Fibroblast of lung (primary cell): ENCODE data around the gene ALX3. TPM values are rescaled to one million over a fixed set of nuclear protein-coding genes. Genes with fewer than 3 reads are reported as not detected.

Experiments used
- DNase-seq, 2 donors: peaks; one replicate each; pipeline versions ENCODE4 v3.0.0 to v3.0.0-alpha.2; 2010; ENCODE audit warnings: low read depth in 2 of 2
- H2AFZ ChIP-seq: 2 replicates; pipeline ENCODE4 v1.5.1; 2012; ENCODE audit warnings: low read length, control low read depth, inconsistent platforms
- H3K27ac ChIP-seq: 2 replicates; pipeline ENCODE4 v1.5.1; 2011; ENCODE audit warnings: low read length, control low read depth; ENCODE audit not compliant: insufficient read depth
- H3K27me3 ChIP-seq: 2 replicates; pipeline ENCODE4 v1.5.1; 2011; ENCODE audit warnings: mild to moderate bottlenecking, low read length; ENCODE audit not compliant: control insufficient read depth, insufficient read depth
- H3K36me3 ChIP-seq: 2 replicates; pipeline ENCODE4 v1.5.1; 2011; ENCODE audit warnings: low read length; ENCODE audit not compliant: control insufficient read depth, insufficient read depth
- H3K4me1 ChIP-seq: 2 replicates; pipeline ENCODE4 v1.5.1; 2011; ENCODE audit warnings: low read length; ENCODE audit not compliant: control insufficient read depth, insufficient read depth; ENCODE audit errors: extremely low read depth
- H3K4me2 ChIP-seq: 2 replicates; pipeline ENCODE4 v1.5.1; 2011; ENCODE audit warnings: low read length, control low read depth; ENCODE audit not compliant: insufficient read depth; ENCODE audit errors: extremely low read depth
- H3K4me3 ChIP-seq, 4 experiments: fragments of 200-600 bp in 1 of 4; sonication (generic) in 1 of 4; replicated peaks in 1 of 4; 2 replicates each; pipeline ENCODE4 v1.5.1; 2011 to 2016; ENCODE audit warnings: low read length in 4 of 4, low read depth in 3 of 4, mild to moderate bottlenecking in 3 of 4, control low read depth in 2 of 4, inconsistent platforms in 1 of 4, mixed read lengths in 1 of 4; ENCODE audit not compliant: insufficient read depth in 1 of 4; ENCODE audit errors: control extremely low read depth in 1 of 4
- H3K79me2 ChIP-seq: 2 replicates; pipeline ENCODE4 v1.5.1; 2012; ENCODE audit warnings: mild to moderate bottlenecking, low read length, inconsistent platforms; ENCODE audit not compliant: control insufficient read depth, insufficient read depth
- H3K9ac ChIP-seq: 2 replicates; pipeline ENCODE4 v1.5.1; 2011; ENCODE audit warnings: mild to moderate bottlenecking, low read length, control low read depth; ENCODE audit not compliant: insufficient read depth
- H3K9me3 ChIP-seq: 2 replicates; pipeline ENCODE4 v1.5.1; 2012; ENCODE audit warnings: low read depth, low read length; ENCODE audit not compliant: control insufficient read depth, insufficient read depth
- H4K20me1 ChIP-seq: 2 replicates; pipeline ENCODE4 v1.5.1; 2011; ENCODE audit warnings: low read length; ENCODE audit not compliant: control insufficient read depth, insufficient read depth; ENCODE audit errors: extremely low read depth
- EZH2 ChIP-seq: IDR thresholded peaks from 2 replicates; pipeline ENCODE4 v1.5.1; 2012; ENCODE audit warnings: low read length, control low read depth, mild to moderate bottlenecking; ENCODE audit errors: missing control alignments
- polyA plus RNA-seq, 2 donors: library from polyadenylated mRNA; depleted of rRNA in 1 of 2; stranded (reverse) in 1 of 2; unstranded in 1 of 2; fragments of >200 nt; gene quantifications; 2 replicates each; pipeline ENCODE4 v1.2.1, GENCODE V29; 2011 to 2012; ENCODE audit warnings: missing spikeins in 1 of 2
- total RNA-seq: library from RNA; depleted of rRNA; stranded (reverse); fragments of >200 nt; gene quantifications from 2 replicates; pipeline ENCODE4 v1.2.1, GENCODE V29; 2014
- TF ChIP-seq, protein P1 (sequence below), 2 donors: IDR thresholded peaks in 1 of 2; conservative IDR thresholded peaks in 1 of 2; 1 replicate in 1 of 2; 2 replicates in 1 of 2; pipeline ENCODE4 v1.5.1; 2011 to 2012; ENCODE audit warnings: low read length in 2 of 2, control low read depth in 1 of 2, inconsistent platforms in 1 of 2, low read depth in 1 of 2, mild to moderate bottlenecking in 1 of 2

The ALX3 gene
- total and polyA plus RNA-seq, 2 donors (not counting 1 experiment from before 2014, with no cell fraction given): not detected

DNA sequence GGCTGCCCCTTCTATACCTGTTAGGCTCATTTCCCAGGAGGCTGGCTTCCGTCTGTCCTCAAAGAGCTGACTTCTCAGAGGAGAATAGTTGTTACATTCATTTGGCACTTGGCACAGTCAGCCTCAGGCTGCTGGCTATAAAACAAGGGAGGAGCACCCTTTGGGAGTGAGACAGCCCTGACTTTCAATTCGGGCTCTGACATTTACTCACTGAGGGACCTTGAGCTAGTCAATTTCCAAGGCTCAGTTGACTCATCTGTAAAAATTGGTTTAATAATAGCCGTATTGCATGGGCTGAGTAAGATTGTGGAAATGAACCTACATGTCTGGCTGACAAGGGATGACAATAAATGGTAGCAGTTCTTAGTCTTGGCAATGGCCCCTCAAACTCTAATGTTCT is 13.7 kb downstream of the ALX3 start:
- Histone ChIP-seq H3K4me3 (no peak overlapping the region), H3K4me2 (peak overlapping the region; percentile 54), H3K4me1 (peaks cover 41% of the 10 kb centered on the region), H3K36me3 (peaks cover 6% of the 10 kb centered on the region), H4K20me1 (no peaks in the 10 kb centered on the region), H3K79me2 (no peaks in the 10 kb centered on the region), H3K9ac (no peak overlapping the region), H3K9me3 (no peaks in the 10 kb centered on the region), H3K27ac (peak overlapping the region; percentile 57), H2AFZ (no peak overlapping the region), H3K27me3 (no peaks in the 10 kb centered on the region)
- peak; percentile 37 to 66 for DNase-seq
- TF ChIP-seq, protein P1, sequence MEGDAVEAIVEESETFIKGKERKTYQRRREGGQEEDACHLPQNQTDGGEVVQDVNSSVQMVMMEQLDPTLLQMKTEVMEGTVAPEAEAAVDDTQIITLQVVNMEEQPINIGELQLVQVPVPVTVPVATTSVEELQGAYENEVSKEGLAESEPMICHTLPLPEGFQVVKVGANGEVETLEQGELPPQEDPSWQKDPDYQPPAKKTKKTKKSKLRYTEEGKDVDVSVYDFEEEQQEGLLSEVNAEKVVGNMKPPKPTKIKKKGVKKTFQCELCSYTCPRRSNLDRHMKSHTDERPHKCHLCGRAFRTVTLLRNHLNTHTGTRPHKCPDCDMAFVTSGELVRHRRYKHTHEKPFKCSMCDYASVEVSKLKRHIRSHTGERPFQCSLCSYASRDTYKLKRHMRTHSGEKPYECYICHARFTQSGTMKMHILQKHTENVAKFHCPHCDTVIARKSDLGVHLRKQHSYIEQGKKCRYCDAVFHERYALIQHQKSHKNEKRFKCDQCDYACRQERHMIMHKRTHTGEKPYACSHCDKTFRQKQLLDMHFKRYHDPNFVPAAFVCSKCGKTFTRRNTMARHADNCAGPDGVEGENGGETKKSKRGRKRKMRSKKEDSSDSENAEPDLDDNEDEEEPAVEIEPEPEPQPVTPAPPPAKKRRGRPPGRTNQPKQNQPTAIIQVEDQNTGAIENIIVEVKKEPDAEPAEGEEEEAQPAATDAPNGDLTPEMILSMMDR (conservative IDR thresholded peaks at IDR 0.05 in 1 of 2, IDR thresholded peaks at IDR 0.05 in 1 of 2; ENCODE audit: low read depth in 1 of 2, low read length in 2 of 2): no peak
- no peak for TF ChIP-seq EZH2

DNA sequence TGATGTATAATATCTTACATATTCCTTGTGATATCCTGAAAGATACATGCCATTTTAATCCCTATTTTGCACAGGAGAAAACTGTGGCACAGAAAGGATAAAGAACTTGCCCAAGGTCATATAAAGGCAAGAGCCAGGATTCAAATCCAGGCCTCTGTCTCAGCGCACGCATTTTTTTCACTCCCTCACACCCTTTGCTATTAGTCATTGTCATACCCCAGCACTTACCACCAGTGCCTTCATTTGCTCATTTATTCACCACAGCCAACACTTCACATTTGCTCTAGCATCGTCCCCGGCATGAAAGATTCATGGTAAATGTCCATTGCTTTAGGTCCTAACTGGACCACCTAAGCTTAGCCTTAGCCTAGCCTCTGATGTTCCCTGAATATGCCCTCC is 14.2 kb downstream of the ALX3 start:
- H2AFZ ChIP-seq: no peak overlapping the region
- peaks cover 6% of the 10 kb centered on the region for H3K36me3 ChIP-seq
- peaks cover 41% of the 10 kb centered on the region for H3K4me1 ChIP-seq
- H3K9ac ChIP-seq: no peak overlapping the region
- no peak for TF ChIP-seq EZH2
- TF ChIP-seq, protein P1 (conservative IDR thresholded peaks at IDR 0.05 in 1 of 2, IDR thresholded peaks at IDR 0.05 in 1 of 2; ENCODE audit: low read depth in 1 of 2, low read length in 2 of 2): no peak
- no peak overlapping the region for H3K27ac ChIP-seq
- no peaks in the 10 kb centered on the region for H3K27me3 ChIP-seq
- H4K20me1 ChIP-seq: no peaks in the 10 kb centered on the region
- DNase-seq: peak in 1 of 2 donors; percentile 43
- H3K79me2 ChIP-seq: no peaks in the 10 kb centered on the region
- H3K4me2 ChIP-seq: peak overlapping the region; percentile 54
- H3K4me3 ChIP-seq: no peak overlapping the region
- no peaks in the 10 kb centered on the region for H3K9me3 ChIP-seq

DNA sequence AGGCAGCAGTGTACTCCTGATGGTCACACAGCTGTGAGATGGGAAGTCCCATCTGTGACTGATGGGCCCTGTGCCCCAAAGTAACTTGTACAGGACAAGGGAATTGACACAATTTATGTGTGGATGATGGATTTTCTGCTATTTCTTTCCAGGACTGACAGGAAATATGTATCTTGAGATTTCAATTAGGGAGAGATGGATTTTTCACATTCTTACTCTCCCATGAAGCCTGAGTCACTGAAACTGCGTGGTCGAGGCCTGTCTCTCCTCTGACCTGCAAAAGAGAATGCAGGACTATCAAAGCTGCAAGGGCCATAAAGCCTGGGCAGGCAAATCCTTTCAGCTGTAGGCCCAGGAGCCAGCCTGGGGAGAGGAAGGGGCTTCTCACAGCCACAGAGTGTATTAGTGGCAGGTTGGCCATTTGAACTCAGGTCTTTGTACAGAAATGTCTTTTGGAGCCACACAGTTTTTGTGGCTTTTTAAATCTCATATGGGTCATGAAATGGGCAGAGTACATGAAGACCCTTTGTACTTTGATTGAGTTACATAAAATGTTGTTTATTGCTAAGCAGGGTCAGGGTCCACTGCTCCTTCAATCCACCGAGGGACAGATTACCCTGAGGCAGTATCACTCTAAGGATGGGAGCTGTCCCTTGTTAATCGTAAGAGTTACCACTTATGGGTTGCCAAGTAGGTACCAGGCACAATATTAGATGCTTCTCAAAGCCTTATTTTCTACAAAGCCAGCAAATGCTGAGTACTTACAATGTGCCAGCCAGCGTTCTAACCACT is 14.8 kb downstream of the ALX3 start:
- Histone ChIP-seq H3K9ac (no peak overlapping the region), H3K4me2 (peak overlapping the region; percentile 56), H3K27me3 (no peaks in the 10 kb centered on the region), H3K9me3 (no peaks in the 10 kb centered on the region), H3K27ac (peak overlapping the region; percentile 50), H3K79me2 (no peaks in the 10 kb centered on the region), H3K36me3 (peaks cover 8% of the 10 kb centered on the region), H3K4me1 (peaks cover 46% of the 10 kb centered on the region), H2AFZ (no peak overlapping the region), H4K20me1 (no peaks in the 10 kb centered on the region), H3K4me3 (no peak overlapping the region)
- no peak for TF ChIP-seq EZH2
- DNase-seq: peak; percentile 9 to 66
